Loucy (cell line): ENCODE data around the gene SAAL1.

Source experiments
- EZH2phosphoT487 ChIP-seq: fragments of 200-600 bp; IDR thresholded peaks from 2 replicates; pipeline ENCODE4 v1.6.1; 2018; ENCODE audit warnings: antibody characterized with exemption, mild to moderate bottlenecking, moderate library complexity, borderline replicate concordance
- TF ChIP-seq, protein P1 (sequence below): fragments of 200-600 bp; sonication (generic); conservative IDR thresholded peaks from 2 replicates; pipeline ENCODE4 v1.5.1; 2014; ENCODE audit warnings: mild to moderate bottlenecking, antibody characterized with exemption, low read length

DNA sequence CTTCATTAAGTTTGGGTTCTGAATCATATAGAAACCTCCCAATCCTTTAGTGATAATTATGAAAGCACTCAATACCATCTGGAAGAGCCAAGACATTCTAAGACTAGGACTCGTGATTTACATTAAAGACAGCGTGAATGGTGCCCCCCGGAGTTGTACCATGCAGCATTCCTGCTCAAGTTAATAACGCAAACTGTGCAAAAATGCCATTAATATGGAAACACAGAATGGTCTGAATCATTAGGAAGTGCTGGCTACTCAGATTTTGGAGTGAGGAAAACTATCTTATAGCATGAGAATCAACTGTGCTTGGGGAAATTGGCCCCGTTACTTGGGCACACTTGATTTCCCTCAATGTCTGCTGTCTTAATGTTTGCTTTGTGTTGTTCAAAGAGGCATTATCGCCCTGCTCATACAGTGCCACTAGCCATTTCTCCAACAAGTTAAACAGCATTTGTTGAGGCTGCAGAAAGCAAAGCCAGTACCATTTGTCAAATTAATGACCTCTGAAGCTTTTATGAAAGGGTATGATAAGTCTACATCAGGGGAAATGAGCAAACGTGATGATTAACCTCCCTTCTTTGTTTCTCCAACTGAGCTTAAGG is 41.3 kb downstream of the SAAL1 start:
- TF ChIP-seq, protein P1, sequence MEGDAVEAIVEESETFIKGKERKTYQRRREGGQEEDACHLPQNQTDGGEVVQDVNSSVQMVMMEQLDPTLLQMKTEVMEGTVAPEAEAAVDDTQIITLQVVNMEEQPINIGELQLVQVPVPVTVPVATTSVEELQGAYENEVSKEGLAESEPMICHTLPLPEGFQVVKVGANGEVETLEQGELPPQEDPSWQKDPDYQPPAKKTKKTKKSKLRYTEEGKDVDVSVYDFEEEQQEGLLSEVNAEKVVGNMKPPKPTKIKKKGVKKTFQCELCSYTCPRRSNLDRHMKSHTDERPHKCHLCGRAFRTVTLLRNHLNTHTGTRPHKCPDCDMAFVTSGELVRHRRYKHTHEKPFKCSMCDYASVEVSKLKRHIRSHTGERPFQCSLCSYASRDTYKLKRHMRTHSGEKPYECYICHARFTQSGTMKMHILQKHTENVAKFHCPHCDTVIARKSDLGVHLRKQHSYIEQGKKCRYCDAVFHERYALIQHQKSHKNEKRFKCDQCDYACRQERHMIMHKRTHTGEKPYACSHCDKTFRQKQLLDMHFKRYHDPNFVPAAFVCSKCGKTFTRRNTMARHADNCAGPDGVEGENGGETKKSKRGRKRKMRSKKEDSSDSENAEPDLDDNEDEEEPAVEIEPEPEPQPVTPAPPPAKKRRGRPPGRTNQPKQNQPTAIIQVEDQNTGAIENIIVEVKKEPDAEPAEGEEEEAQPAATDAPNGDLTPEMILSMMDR, result no peak
- TF ChIP-seq EZH2phosphoT487, result no peak
